Measurements from ENCODE around the gene C12orf56. TPM values are rescaled to one million over a fixed set of nuclear protein-coding genes. Genes with fewer than 3 reads are reported as not detected.
A peak's percentile ranks its signal among the peaks of the same experiment; 100 is the strongest.

The C12orf56 gene
- total RNA-seq, 1 experiment from 2014 or later = not detected

DNA sequence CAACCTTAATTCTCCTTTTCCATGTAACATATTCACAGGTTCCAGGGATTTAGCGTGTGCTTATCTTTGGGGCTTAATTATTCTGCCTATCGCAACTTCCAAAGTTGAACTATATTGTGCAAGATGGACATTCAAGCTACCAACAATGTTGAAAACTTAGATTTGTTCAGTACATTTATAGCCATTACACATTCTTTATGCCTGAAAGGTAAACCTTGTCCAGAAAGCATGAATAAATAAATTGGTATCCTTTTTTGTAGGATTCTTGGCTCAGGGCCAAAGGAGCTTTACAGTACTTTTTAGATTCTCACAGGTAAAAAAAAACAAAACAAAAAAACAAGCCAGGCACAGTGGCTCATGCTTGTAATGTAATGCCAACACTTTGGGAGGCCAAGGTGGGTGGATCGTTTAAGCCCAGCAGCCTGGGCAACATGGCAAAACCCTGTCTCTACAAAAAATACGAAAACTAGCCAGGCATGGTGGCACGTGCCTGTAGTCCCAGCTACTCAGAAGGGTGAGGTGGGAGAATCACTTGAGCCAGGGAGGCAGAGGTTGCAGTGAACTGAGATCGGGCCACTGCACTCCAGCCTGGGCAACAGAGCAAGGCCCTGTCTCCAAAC, 3.3 kb downstream of the C12orf56 start:
- H3F3A ChIP-seq (ENCODE audit: insufficient read depth, low read depth) = peaks cover 30% of the 10 kb centered on the region; the same call in 1 of the 2 replicates
- peak overlapping the region; percentile 39; the same call in 1 of the 2 replicates for H3K27ac ChIP-seq
- peaks cover 31% of the 10 kb centered on the region for H3K4me1 ChIP-seq (replicated peaks; ENCODE audit: insufficient read depth)
- H4K20me1 ChIP-seq (ENCODE audit: insufficient read depth) = no peaks in the 10 kb centered on the region
- H3K36me3 ChIP-seq (ENCODE audit: low read depth) = no peaks in the 10 kb centered on the region
- H2AFZ ChIP-seq = no peak overlapping the region
- ChIA-PET POLR2A (ENCODE audit: unreplicated experiment) (interaction anchor here (0.6 kb wide), 1 partner anchor 76 kb away, joined by 4 read pairs; no protein-coding TSS in a partner anchor), CTCF (no interaction called here)
- peak overlapping the region; percentile 42; the same call in 1 of the 2 replicates for H3K4me2 ChIP-seq
- no peaks in the 10 kb centered on the region for H3K27me3 ChIP-seq (ENCODE audit: insufficient read depth, low read depth)
- intact Hi-C loops (cut with micrococcal nuclease; ENCODE audit: unreplicated experiment) = no loop called here
- no peak for TF ChIP-seq EZH2 (IDR thresholded peaks at IDR 0.05; ENCODE audit: low read depth)
- TF ChIP-seq, protein P1, sequence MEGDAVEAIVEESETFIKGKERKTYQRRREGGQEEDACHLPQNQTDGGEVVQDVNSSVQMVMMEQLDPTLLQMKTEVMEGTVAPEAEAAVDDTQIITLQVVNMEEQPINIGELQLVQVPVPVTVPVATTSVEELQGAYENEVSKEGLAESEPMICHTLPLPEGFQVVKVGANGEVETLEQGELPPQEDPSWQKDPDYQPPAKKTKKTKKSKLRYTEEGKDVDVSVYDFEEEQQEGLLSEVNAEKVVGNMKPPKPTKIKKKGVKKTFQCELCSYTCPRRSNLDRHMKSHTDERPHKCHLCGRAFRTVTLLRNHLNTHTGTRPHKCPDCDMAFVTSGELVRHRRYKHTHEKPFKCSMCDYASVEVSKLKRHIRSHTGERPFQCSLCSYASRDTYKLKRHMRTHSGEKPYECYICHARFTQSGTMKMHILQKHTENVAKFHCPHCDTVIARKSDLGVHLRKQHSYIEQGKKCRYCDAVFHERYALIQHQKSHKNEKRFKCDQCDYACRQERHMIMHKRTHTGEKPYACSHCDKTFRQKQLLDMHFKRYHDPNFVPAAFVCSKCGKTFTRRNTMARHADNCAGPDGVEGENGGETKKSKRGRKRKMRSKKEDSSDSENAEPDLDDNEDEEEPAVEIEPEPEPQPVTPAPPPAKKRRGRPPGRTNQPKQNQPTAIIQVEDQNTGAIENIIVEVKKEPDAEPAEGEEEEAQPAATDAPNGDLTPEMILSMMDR (conservative IDR thresholded peaks at IDR 0.05) = no peak
- BruUV-seq (replicated peaks) = no TSS peak
- DNase-seq = peak in 1 of 2 experiments; percentile 47
- H3K4me3 ChIP-seq = no peak overlapping the region
- 0 out of 2 replicates have a peak, but pooled peaks cover 4% of the 10 kb centered on the region for H3K9me3 ChIP-seq (ENCODE audit: insufficient read depth, low read depth)
- no peaks in the 10 kb centered on the region for H3K9me2 ChIP-seq (ENCODE audit: insufficient read depth)
- H3K79me2 ChIP-seq (ENCODE audit: low read depth) = no peaks in the 10 kb centered on the region

DNA sequence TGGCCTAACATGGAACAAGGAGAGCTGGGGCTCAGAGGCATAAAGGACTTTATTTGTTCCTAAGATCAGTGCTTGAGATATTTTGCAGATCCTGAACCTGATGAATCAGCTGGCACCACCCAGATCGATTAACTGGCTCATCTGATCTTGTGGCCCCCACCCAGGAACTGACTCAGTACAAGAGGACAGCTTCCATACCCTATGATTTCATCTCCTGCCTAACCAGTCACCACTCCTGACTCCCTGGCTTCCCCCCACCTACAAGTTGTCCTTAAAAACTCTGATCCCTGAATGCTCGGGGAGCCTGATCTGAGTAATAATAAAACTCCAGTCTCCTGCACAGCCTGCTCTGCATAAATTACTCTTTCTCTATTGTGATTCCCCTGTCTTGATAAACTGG, 5.1 kb downstream of the C12orf56 start:
- TF ChIP-seq, protein P1 (conservative IDR thresholded peaks at IDR 0.05) = no peak
- no peak for TF ChIP-seq EZH2 (IDR thresholded peaks at IDR 0.05; ENCODE audit: low read depth)
- Histone ChIP-seq H3K27me3 (ENCODE audit: insufficient read depth, low read depth) (no peaks in the 10 kb centered on the region), H3K9me2 (ENCODE audit: insufficient read depth) (no peaks in the 10 kb centered on the region), H3K27ac (peak overlapping the region; percentile 71), H3K36me3 (ENCODE audit: low read depth) (no peaks in the 10 kb centered on the region), H3F3A (ENCODE audit: insufficient read depth, low read depth) (peaks cover 30% of the 10 kb centered on the region; the same call in 1 of the 2 replicates), H3K4me3 (no peak overlapping the region), H3K4me2 (peak overlapping the region; percentile 37), H3K79me2 (ENCODE audit: low read depth) (no peaks in the 10 kb centered on the region), H4K20me1 (ENCODE audit: insufficient read depth) (no peaks in the 10 kb centered on the region), H2AFZ (no peak overlapping the region; the same call in 1 of the 2 replicates), H3K9me3 (ENCODE audit: insufficient read depth, low read depth) (peaks cover 5% of the 10 kb centered on the region; the same call in 1 of the 2 replicates), H3K4me1 (replicated peaks; ENCODE audit: insufficient read depth) (peaks cover 31% of the 10 kb centered on the region)
- intact Hi-C loops (cut with micrococcal nuclease; ENCODE audit: unreplicated experiment) = no loop called here
- POLR2A ChIA-PET (ENCODE audit: unreplicated experiment) = interaction anchor here (0.6 kb wide), 1 partner anchor 110 kb away, joined by 3 read pairs; no protein-coding TSS in a partner anchor
- CTCF ChIA-PET = no interaction called here
- no TSS peak for BruUV-seq (replicated peaks)
- DNase-seq = peak in 1 of 2 experiments; percentile 65

DNA sequence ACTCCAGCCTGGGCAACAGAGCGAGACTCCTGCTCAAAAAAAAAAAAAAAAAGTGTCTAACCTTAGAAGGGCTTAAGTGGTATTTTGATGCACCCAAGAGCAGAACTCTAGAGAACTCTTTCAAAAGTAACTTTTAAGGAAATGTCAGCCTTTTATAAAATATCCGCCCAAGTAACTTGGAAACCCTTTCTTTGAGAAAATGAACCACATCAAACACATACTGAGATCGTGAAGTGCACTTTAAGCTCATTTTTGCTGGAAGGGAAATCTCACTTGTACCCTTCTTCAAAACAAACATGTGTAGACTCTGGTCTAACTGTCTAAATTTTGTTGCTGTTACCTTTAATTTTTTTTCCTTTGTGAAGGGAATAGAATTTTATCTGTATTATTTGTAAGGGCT, 5.5 kb downstream of the C12orf56 start:
- TF ChIP-seq, protein P1 (conservative IDR thresholded peaks at IDR 0.05) = no peak
- no peak for TF ChIP-seq EZH2 (IDR thresholded peaks at IDR 0.05; ENCODE audit: low read depth)
- intact Hi-C loops (cut with micrococcal nuclease; ENCODE audit: unreplicated experiment) = no loop called here
- CTCF ChIA-PET = no interaction called here
- no peaks in the 10 kb centered on the region for H3K9me2 ChIP-seq (ENCODE audit: insufficient read depth)
- no TSS peak for BruUV-seq (replicated peaks)
- H3K4me1 ChIP-seq (replicated peaks; ENCODE audit: insufficient read depth) = peaks cover 31% of the 10 kb centered on the region
- POLR2A ChIA-PET (ENCODE audit: unreplicated experiment) = interaction anchor here (0.6 kb wide), 1 partner anchor 109 kb away, joined by 3 read pairs; no protein-coding TSS in a partner anchor
- H2AFZ ChIP-seq = no peak overlapping the region
- H3K9me3 ChIP-seq (ENCODE audit: insufficient read depth, low read depth) = peaks cover 9% of the 10 kb centered on the region; the same call in 1 of the 2 replicates
- H3K4me3 ChIP-seq = no peak overlapping the region
- H3K36me3 ChIP-seq (ENCODE audit: low read depth) = no peaks in the 10 kb centered on the region
- no peaks in the 10 kb centered on the region for H3K27me3 ChIP-seq (ENCODE audit: insufficient read depth, low read depth)
- peaks cover 30% of the 10 kb centered on the region; the same call in 1 of the 2 replicates for H3F3A ChIP-seq (ENCODE audit: insufficient read depth, low read depth)
- no peaks in the 10 kb centered on the region for H4K20me1 ChIP-seq (ENCODE audit: insufficient read depth)
- no peak for DNase-seq
- peak overlapping the region; percentile 71 for H3K27ac ChIP-seq
- H3K4me2 ChIP-seq = peak overlapping the region; percentile 37
- no peaks in the 10 kb centered on the region for H3K79me2 ChIP-seq (ENCODE audit: low read depth)
